ENCODE data around the gene SOX8.

SOX8 gene

DNA sequence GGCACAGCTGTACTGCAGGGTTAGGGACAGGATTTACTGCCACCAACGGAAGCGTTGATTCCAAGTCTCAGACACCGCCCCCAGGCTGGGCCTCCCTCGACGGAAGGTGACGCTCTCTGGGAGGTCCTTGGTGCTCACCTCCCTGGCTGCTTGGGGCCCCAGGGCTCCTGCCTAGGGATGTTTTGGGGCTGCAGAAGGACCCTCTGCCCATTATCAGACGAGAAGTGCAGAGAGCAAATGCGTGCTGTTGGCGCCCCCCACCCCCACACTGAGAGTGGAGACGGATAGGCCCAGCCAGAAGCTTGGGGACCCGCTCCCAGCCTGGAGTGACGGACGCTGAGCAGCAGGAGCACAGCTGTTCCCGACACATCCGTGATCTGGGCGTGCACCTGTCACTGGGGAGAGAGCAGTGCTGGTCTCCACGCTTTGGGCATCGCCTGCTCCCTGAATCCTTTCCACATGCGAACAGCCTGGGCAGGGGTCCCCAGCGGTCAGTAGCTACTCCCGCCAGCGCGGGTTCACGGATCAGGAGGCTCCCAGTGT lies 5.1 kb upstream of the SOX8 start:
- Histone ChIP-seq H3K27ac (ENCODE audit: low read length) (no peak overlapping the region), H3K4me1 (ENCODE audit: low read length) (no peaks in the 10 kb centered on the region; the same call in 1 of the 2 replicates), H3K4me3 (ENCODE audit: low read length) (no peak overlapping the region), H3K4me2 (ENCODE audit: low read depth, low read length) (no peak overlapping the region), H3K9me2 (replicated peaks; ENCODE audit: insufficient read depth, low read length) (no peaks in the 10 kb centered on the region), H3F3A (ENCODE audit: insufficient read depth, low read length) (no peaks in the 10 kb centered on the region), H4K20me1 (ENCODE audit: insufficient read depth, low read length) (no peaks in the 10 kb centered on the region), H3K9ac (ENCODE audit: low read length) (no peak overlapping the region), H3K79me2 (ENCODE audit: low read length) (no peaks in the 10 kb centered on the region), H3K27me3 (replicated peaks; ENCODE audit: insufficient read depth, low read length) (peaks cover 86% of the 10 kb centered on the region), H3K36me3 (replicated peaks; ENCODE audit: insufficient read depth, low read length) (no peaks in the 10 kb centered on the region), H3K9me3 (replicated peaks; ENCODE audit: insufficient read depth, low read length) (no peaks in the 10 kb centered on the region), H2AFZ (ENCODE audit: low read length) (no peak overlapping the region)
- TF ChIP-seq, protein P1, sequence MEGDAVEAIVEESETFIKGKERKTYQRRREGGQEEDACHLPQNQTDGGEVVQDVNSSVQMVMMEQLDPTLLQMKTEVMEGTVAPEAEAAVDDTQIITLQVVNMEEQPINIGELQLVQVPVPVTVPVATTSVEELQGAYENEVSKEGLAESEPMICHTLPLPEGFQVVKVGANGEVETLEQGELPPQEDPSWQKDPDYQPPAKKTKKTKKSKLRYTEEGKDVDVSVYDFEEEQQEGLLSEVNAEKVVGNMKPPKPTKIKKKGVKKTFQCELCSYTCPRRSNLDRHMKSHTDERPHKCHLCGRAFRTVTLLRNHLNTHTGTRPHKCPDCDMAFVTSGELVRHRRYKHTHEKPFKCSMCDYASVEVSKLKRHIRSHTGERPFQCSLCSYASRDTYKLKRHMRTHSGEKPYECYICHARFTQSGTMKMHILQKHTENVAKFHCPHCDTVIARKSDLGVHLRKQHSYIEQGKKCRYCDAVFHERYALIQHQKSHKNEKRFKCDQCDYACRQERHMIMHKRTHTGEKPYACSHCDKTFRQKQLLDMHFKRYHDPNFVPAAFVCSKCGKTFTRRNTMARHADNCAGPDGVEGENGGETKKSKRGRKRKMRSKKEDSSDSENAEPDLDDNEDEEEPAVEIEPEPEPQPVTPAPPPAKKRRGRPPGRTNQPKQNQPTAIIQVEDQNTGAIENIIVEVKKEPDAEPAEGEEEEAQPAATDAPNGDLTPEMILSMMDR (IDR thresholded peaks at IDR 0.05; ENCODE audit: low read length), result no peak
- no peak for TF ChIP-seq EZH2phosphoT487 (IDR thresholded peaks at IDR 0.05; ENCODE audit: low read length)
- TF ChIP-seq EZH2 (optimal IDR thresholded peaks at IDR 0.05; ENCODE audit: low read depth, low read length), result no peak
- no peak for DNase-seq

DNA sequence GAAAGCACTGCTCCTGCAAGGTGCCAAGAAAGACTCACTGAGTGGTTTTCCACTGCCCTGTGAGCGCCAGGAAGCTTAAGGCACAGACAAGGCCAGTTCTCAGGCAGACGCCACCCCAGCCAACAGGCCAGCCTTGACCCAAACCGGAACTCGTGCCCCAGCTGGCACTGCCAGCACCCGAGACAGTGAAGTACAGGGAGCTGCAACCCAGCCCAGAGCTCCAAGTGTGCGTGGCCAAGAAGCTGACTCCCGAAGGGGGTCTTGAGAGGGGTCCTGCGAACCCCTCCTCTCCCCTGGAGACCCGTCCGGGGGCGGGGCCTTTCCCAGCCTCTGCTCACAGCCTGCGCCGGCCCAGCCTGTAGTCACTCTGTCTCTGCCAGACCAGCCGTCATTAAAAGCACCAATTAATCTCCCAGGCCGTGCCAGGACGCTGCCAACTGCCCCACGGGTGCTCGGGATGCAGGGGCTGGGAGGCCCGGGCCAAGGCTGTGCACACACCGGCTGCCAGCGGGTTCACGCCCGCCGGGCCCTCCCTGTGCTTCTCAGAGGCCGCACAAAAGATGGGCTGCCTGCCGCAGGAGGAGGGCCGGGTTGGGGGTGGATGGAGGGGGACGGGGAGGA lies 4.4 kb upstream of the SOX8 start:
- no peak for TF ChIP-seq EZH2phosphoT487 (IDR thresholded peaks at IDR 0.05; ENCODE audit: low read length)
- TF ChIP-seq, protein P1 (IDR thresholded peaks at IDR 0.05; ENCODE audit: low read length), result no peak
- TF ChIP-seq EZH2 (optimal IDR thresholded peaks at IDR 0.05; ENCODE audit: low read depth, low read length), result no peak
- Histone ChIP-seq H3K9me2 (replicated peaks; ENCODE audit: insufficient read depth, low read length) (no peaks in the 10 kb centered on the region), H2AFZ (ENCODE audit: low read length) (no peak overlapping the region), H3K9me3 (replicated peaks; ENCODE audit: insufficient read depth, low read length) (no peaks in the 10 kb centered on the region), H3K36me3 (replicated peaks; ENCODE audit: insufficient read depth, low read length) (no peaks in the 10 kb centered on the region), H3K4me1 (ENCODE audit: low read length) (no peaks in the 10 kb centered on the region; the same call in 1 of the 2 replicates), H3K79me2 (ENCODE audit: low read length) (no peaks in the 10 kb centered on the region), H3K4me3 (ENCODE audit: low read length) (no peak overlapping the region), H3F3A (ENCODE audit: insufficient read depth, low read length) (no peaks in the 10 kb centered on the region), H3K4me2 (ENCODE audit: low read depth, low read length) (no peak overlapping the region), H3K27ac (ENCODE audit: low read length) (no peak overlapping the region), H3K9ac (ENCODE audit: low read length) (no peak overlapping the region), H4K20me1 (ENCODE audit: insufficient read depth, low read length) (no peaks in the 10 kb centered on the region), H3K27me3 (replicated peaks; ENCODE audit: insufficient read depth, low read length) (peaks cover 80% of the 10 kb centered on the region)
- no peak for DNase-seq

GRCh38 chr16:977896-978295 lies 3.7 kb upstream of the SOX8 start:
- Histone ChIP-seq H3K9ac (ENCODE audit: low read length) (no peak overlapping the region), H3F3A (ENCODE audit: insufficient read depth, low read length) (no peaks in the 10 kb centered on the region), H3K9me2 (replicated peaks; ENCODE audit: insufficient read depth, low read length) (no peaks in the 10 kb centered on the region), H3K4me3 (ENCODE audit: low read length) (no peak overlapping the region), H3K4me1 (ENCODE audit: low read length) (no peaks in the 10 kb centered on the region; the same call in 1 of the 2 replicates), H3K79me2 (ENCODE audit: low read length) (no peaks in the 10 kb centered on the region), H3K9me3 (replicated peaks; ENCODE audit: insufficient read depth, low read length) (no peaks in the 10 kb centered on the region), H3K4me2 (ENCODE audit: low read depth, low read length) (no peak overlapping the region), H2AFZ (ENCODE audit: low read length) (no peak overlapping the region), H3K36me3 (replicated peaks; ENCODE audit: insufficient read depth, low read length) (no peaks in the 10 kb centered on the region), H3K27ac (ENCODE audit: low read length) (no peak overlapping the region), H3K27me3 (replicated peaks; ENCODE audit: insufficient read depth, low read length) (peaks cover 80% of the 10 kb centered on the region), H4K20me1 (ENCODE audit: insufficient read depth, low read length) (no peaks in the 10 kb centered on the region)
- no peak for TF ChIP-seq EZH2phosphoT487 (IDR thresholded peaks at IDR 0.05; ENCODE audit: low read length)
- TF ChIP-seq, protein P1 (IDR thresholded peaks at IDR 0.05; ENCODE audit: low read length), result no peak
- TF ChIP-seq EZH2 (optimal IDR thresholded peaks at IDR 0.05; ENCODE audit: low read depth, low read length), result no peak
- DNase-seq, result no peak
